HPDE6-E6E7 (cell line): ENCODE measurements around the gene CLASRP.
"Not testable (repeated sequence)": the region's sequence is repeated elsewhere in the genome, so short reads cannot be mapped to it uniquely, and the experiment has no call there.

Source experiments
- DNase-seq: peaks from one replicate; pipeline ENCODE4 v3.0.0; 2011; ENCODE audit warnings: missing footprints; ENCODE audit errors: extremely low spot score

CLASRP gene, protein sequence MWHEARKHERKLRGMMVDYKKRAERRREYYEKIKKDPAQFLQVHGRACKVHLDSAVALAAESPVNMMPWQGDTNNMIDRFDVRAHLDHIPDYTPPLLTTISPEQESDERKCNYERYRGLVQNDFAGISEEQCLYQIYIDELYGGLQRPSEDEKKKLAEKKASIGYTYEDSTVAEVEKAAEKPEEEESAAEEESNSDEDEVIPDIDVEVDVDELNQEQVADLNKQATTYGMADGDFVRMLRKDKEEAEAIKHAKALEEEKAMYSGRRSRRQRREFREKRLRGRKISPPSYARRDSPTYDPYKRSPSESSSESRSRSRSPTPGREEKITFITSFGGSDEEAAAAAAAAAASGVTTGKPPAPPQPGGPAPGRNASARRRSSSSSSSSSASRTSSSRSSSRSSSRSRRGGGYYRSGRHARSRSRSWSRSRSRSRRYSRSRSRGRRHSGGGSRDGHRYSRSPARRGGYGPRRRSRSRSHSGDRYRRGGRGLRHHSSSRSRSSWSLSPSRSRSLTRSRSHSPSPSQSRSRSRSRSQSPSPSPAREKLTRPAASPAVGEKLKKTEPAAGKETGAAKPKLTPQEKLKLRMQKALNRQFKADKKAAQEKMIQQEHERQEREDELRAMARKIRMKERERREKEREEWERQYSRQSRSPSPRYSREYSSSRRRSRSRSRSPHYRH

DNA sequence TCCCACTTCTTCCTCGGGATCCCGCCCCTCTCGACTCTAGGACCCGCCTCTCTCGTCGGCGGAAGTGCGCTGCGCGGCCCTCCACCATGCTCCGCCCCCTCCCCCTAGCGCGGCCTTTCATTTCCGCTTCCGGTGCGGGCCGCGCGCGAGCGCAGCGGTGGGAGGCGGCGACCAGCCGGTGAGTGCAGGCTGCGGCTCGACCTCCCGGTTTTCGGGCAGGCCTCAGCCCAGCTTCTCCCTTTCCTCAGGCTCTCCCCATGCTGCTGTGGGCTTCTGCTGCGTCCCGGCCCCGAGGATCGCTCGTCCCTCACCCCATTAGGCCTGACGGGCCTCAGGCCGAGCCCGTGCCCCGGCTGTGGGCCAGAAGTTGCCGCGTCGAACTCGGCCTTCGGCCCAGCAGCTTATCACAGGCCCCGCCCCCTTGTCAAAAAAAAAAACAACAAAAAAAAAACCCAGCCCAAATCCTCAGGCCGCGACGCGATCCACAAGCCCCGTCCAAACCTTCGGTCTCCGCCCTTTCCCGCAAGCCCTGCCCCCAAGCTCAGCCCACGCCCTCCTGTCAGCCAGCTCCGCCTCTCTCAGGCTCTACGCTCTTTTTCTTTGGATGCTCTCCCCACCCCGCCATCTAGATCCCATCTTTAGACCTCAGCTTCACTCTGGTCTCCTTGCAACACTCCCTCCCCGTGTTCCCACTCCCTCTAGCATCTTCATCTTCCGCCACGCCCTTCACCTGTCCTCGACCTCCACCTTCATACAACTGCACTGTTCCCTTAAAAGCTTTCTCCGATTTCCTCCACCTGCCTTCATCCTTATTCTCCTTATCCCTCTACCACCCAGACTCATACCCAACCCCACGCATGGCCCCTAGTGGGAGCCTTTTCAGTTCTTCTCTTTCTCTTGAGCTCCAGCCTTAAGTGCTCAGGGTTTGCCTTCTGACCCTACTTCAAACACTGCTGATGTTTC is at the start of gene CLASRP:
Gene CLASRP, plus strand, starts transcription at position 115 of the 963 bp plus-strand sequence. CDS start 1,168 bp downstream, outside the sequence.
- peak; percentile 91 for DNase-seq

DNA sequence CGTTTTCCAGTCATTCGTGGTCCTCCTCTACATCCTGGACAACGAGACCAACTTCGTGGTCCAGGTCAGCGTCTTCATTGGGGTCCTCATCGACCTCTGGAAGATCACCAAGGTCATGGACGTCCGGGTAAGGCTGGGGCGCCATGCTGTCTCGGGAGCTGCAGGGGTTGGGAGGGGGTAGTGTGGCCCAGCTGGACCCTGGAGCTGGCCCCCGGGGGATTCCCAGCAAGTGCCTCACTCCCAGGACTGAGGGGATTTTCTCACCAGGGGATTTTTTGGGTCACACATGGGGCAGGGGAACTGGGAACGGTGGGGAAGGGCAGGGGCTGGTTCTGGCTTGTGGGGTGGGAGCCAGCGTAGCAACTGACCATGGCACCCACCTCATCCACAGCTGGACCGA is 48.4 kb upstream of the CLASRP start:
- no peak for DNase-seq

DNA sequence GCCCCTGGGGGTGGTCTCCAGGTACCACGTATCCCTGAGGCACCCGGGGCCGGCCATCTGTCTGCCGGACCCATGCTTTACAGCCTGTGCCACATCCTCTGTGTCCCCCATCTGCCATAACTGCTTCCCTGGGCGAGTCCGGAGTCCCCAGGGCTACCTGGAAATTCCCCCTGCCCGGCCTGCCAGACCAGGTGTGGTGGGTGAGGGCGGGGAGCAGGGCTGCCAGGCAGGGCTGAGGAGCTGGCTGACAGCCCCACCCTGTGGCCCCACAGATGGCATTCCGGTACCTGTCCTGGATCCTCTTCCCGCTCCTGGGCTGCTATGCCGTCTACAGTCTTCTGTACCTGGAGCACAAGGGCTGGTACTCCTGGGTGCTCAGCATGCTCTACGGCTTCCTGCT is 47.9 kb upstream of the CLASRP start:
- DNase-seq = no peak

GRCh38 chr19:44992336-44993163 is 46.3 kb upstream of the CLASRP start:
- DNase-seq = no peak

- no peak for DNase-seq
Observed at GRCh38 chr19:44993526-44993925, 45.3 kb upstream of the CLASRP start.

DNA sequence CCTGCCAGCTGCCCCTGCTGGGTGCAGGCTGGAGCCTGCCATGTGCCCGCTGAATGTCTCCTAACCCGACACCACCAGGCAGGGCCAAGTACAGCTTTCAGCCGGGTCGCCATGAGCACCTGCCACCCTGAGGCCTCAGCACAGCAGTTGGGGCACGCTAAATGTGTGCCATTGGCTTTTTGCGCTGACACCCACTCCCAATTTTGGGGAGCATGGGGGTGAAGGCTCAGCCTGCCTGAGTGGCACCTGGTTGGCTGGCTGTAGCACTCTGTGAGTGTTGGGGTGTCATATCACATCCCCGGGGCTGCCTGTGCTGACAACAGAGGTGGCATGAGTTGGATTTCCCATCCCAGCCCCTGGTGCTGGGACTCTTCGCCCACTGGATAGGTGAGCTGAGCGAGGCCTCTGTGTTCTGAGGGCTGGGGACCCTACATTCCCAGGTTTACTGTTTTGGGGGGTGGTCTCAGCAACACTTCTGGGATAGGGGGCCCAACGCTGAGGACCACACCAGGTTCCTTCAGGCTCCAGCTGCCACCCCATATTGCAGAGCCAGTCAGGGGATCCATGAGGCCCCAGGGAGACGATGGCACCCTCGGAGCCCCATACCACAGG is 44.8 kb upstream of the CLASRP start:
- DNase-seq = no peak

DNA sequence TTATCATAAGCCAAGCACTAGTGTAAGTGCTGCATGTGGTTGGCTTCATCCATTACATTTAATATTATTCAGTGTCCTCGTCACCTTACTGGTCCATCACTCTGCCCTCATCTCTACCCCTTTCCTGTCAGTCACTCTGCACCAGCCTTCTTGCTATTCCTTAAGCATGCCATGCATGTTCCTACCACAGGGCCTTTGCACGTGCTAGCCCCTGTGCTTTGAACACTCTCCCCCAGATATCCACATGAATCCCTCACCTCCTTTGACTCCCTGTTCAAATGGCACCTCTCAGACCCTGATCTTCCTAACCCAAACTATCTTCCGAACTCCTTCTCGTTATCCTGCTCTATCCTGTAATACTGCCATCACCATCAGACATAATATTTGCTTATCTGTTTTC is 40.8 kb upstream of the CLASRP start:
- no peak for DNase-seq

GRCh38 chr19:44999131-44999925 is 39.5 kb upstream of the CLASRP start:
- DNase-seq = not testable (repeated sequence)

GRCh38 chr19:45000665-45001064 is 38.2 kb upstream of the CLASRP start:
- DNase-seq = not testable (repeated sequence)

- DNase-seq = peak; percentile 97
Observed at GRCh38 chr19:45001087-45001739, 37.6 kb upstream of the CLASRP start, which contains the start of gene RELB. RELB (plus strand) TSS chr19:45001464; CDS start chr19:45001580, 116 bp downstream.

DNA sequence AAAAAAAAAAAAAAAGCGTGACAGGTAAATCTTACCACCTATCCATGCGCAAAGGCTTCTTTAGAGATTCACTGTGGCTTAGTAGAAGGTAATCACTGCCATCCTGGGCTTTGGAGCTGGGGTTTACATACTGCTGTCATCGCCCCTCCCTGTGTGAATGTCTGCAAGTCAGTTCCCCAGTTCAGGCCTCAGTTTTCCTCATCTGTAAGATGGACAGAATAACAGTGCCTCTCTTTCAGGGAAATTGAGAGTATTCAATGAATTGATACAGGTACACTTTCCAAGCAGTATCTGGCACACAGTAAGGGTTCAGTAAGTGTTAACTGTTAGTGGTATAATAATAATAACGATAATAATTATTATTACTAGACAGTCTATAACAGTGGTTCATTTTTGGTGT is 35.4 kb upstream of the CLASRP start:
- DNase-seq = no peak

DNA sequence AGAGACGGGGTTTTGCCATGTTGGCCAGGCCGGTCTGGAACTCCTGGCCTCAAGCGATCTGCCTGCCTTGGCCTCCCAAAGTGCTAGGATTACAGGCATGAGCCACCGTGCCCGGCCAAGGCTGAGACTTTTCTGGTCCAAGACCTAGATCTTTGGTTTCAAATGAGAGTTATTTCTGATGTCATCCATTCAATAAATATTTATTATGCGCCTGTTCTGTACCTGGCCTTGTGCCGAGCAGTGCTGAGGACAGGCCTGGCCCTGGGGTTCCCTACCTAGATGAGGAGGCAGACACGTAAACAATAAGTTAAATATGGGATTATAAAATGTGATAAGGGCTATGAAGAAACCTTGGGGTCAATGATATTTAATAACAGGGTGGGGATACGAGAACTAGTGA is 33.1 kb upstream of the CLASRP start:
- no peak for DNase-seq

- DNase-seq = no peak
Observed at GRCh38 chr19:45008552-45008951, 30.3 kb upstream of the CLASRP start.

DNA sequence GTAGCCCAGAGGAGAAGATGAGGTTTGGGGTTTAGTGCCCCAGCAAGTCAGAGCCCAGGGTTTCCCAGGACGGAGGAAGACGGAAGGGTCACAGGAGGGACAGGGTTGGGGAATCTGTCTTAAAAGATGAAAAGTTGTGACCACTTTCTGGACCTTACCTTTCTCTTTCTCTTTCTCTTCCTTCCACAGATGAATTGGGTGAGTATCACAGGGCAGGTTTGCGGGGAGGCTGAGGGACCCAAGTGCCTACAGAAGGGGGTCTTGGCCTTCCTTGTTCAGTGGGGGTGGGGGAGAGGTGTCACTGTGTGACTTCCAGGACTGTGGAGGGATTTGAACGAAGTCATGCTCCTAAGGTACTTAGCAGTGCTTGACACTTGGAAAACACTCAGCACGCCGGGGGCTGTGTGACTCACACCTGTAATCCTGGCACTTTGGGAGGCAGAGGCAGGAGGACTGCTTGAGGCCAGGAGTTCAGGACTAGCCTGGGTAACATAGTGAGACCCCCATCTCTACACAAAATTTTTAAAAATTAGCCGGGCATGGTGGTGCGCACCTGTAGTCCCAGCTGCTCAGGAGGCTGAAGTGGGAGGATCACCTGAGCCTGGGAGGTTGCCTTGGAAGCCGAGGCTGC is 29.1 kb upstream of the CLASRP start:
- DNase-seq = no peak

- DNase-seq = no peak
Observed at GRCh38 chr19:45010306-45010705, 28.5 kb upstream of the CLASRP start.

GRCh38 chr19:45011959-45012358 is 26.9 kb upstream of the CLASRP start:
- no peak for DNase-seq

GRCh38 chr19:45016388-45017314 is 22.2 kb upstream of the CLASRP start:
- DNase-seq = peak; percentile 61

- DNase-seq = no peak
Observed at GRCh38 chr19:45019187-45019586, 19.7 kb upstream of the CLASRP start.
